Brain microvascular endothelial cell (primary cell): Measurements from ENCODE around the gene PEX14.

ENCODE experiments used
- DNase-seq: peaks from one replicate; pipeline ENCODE4 v3.0.0-alpha.2; 2020
- H3K27ac ChIP-seq: fragments of 250-450 bp; sonication (Bioruptor Pico); 2 replicates; pipeline ENCODE4 v1.5.1; 2020; ENCODE audit warnings: mild to moderate bottlenecking, moderate library complexity
- H3K27me3 ChIP-seq: fragments of 250-450 bp; sonication (Bioruptor Pico); replicated peaks from 2 replicates; pipeline ENCODE4 v1.5.1; 2020; ENCODE audit warnings: mild to moderate bottlenecking
- H3K36me3 ChIP-seq: fragments of 250-450 bp; sonication (Bioruptor Pico); replicated peaks from 2 replicates; pipeline ENCODE4 v1.5.1; 2020; ENCODE audit warnings: mild to moderate bottlenecking
- H3K4me3 ChIP-seq: 2 replicates; pipeline ENCODE4 v1.5.1; 2011; ENCODE audit warnings: low read depth, mild to moderate bottlenecking, control low read depth, low read length, moderate library complexity
- in situ Hi-C: cut with HindIII; loops from 2 replicates; pipeline ENCODE4 v1.10.0; 2017; ENCODE audit warnings: low sequenced_read_pairs, low pct_ligation_motif_present
- TF ChIP-seq, protein P1 (sequence below): IDR thresholded peaks from 2 replicates; pipeline ENCODE4 v1.5.1; 2011; ENCODE audit warnings: low read depth, mild to moderate bottlenecking, moderate library complexity, low read length, control low read depth, inconsistent platforms; ENCODE audit errors: missing control alignments

The PEX14 gene

GRCh38 chr1:10671622-10672342 is 197.0 kb downstream of the PEX14 start:
- H3K27ac ChIP-seq = no peak overlapping the region
- TF ChIP-seq, protein P1, sequence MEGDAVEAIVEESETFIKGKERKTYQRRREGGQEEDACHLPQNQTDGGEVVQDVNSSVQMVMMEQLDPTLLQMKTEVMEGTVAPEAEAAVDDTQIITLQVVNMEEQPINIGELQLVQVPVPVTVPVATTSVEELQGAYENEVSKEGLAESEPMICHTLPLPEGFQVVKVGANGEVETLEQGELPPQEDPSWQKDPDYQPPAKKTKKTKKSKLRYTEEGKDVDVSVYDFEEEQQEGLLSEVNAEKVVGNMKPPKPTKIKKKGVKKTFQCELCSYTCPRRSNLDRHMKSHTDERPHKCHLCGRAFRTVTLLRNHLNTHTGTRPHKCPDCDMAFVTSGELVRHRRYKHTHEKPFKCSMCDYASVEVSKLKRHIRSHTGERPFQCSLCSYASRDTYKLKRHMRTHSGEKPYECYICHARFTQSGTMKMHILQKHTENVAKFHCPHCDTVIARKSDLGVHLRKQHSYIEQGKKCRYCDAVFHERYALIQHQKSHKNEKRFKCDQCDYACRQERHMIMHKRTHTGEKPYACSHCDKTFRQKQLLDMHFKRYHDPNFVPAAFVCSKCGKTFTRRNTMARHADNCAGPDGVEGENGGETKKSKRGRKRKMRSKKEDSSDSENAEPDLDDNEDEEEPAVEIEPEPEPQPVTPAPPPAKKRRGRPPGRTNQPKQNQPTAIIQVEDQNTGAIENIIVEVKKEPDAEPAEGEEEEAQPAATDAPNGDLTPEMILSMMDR = no peak
- H3K36me3 ChIP-seq = no peaks in the 10 kb centered on the region
- in situ Hi-C loops = no loop called here
- no peak for DNase-seq
- H3K4me3 ChIP-seq = no peak overlapping the region
- peaks cover 10% of the 10 kb centered on the region for H3K27me3 ChIP-seq

GRCh38 chr1:10672343-10673050 is 197.7 kb downstream of the PEX14 start:
- no peak overlapping the region for H3K27ac ChIP-seq
- in situ Hi-C loops = no loop called here
- H3K27me3 ChIP-seq = peaks cover 10% of the 10 kb centered on the region
- H3K36me3 ChIP-seq = no peaks in the 10 kb centered on the region
- no peak overlapping the region for H3K4me3 ChIP-seq
- TF ChIP-seq, protein P1 = no peak
- DNase-seq = no peak

DNA sequence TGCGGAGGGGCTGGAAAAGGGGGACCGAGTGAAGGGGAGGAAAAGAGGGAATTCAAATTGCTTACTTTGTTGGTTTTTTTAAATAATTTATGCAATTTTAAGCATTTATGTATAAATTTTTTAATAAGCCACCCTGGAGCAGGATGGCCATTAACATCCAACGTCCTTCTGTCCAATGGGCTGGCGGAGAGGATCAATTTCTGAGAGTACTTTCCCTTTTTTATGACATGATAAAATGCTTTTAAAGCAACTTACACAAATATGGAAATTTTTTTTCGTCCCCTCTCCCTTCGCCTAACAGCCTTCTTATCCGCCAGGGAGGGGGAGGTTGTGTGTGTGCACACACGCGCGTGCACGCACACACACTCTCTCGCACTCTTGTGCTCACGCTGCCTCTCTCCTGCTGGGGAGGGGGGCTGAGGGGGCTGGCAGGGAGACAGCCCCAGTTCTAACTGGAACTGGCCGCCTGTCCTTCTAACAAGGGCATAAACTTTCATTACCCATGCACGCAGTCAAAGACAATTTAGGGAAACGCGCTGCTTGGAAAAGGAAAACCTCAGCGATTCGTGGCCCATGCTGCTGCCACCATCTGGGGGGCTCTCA is 198.5 kb downstream of the PEX14 start:
- peaks cover 8% of the 10 kb centered on the region for H3K27me3 ChIP-seq
- in situ Hi-C loops = no loop called here
- no peaks in the 10 kb centered on the region for H3K36me3 ChIP-seq
- no peak overlapping the region for H3K27ac ChIP-seq
- TF ChIP-seq, protein P1 = no peak
- DNase-seq = no peak
- no peak overlapping the region for H3K4me3 ChIP-seq

DNA sequence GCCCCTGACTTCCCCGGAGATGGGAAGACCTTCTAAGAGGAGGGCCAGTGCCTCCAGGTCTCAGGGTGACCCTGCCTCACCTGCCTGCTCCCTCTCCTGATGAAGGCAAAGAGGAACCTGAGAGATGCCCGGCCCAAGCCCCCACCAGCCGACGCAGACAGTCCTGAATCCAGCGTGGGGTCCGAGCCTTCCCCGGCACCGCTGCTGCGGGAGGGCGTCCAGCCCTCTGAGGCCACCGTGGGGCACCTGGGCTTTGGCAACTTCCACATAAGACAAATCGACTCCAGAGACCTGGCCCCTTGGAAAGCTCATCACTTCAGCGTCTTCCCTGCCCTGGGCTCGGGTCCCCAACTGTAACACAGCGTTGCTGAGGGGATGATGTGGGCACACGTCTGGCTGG is 199.5 kb downstream of the PEX14 start:
- in situ Hi-C loops = no loop called here
- peaks cover 7% of the 10 kb centered on the region for H3K27me3 ChIP-seq
- no peak for DNase-seq
- H3K36me3 ChIP-seq = no peaks in the 10 kb centered on the region
- H3K27ac ChIP-seq = no peak overlapping the region
- no peak overlapping the region for H3K4me3 ChIP-seq
- TF ChIP-seq, protein P1 = no peak

DNA sequence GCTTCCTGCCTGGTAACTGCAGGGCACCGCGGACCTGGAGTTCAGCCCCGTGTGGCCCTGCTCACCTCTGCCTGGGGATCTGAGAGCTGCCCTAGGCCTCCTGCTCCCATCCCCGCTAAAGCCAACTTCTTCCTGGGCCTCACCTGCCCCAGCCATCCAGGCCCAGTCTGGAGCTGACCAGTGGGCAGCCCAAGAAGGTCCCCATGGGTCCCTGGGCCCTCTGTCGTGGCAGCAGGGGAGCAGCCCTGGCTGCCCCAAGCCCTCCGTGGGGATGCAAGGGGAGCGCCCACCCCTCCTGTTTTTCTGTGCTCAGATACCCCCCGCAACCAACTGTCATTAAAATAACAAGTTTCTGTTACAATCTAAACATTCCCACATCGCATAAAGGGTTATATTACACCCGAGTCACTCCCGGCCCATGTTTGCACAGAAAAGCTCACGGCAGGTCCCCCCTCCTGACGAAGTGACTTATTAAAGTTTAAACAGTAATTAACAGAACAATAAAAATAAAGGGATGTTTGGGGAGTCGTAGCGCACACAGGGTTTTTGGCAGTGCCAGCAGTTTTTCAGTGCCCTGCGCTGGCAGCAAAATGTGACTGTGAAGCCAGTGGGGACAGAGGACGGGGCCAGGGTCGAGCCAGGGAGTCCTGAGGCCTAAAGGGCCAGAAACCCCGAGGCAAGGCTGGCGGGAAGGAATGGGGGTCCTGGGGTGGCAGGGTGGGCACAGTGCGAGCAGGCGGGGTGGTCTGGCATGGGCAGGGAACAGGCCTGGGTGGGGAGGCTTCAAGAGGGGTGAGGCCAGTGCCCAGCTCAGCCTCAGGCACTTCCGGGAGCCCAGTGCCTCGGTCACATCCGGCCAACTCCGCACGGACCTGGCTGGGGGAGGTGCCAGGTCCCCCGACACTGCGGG is 200.2 kb downstream of the PEX14 start:
- Histone ChIP-seq H3K36me3 (no peaks in the 10 kb centered on the region), H3K27ac (no peak overlapping the region), H3K27me3 (peaks cover 7% of the 10 kb centered on the region), H3K4me3 (no peak overlapping the region)
- in situ Hi-C loops = no loop called here
- TF ChIP-seq, protein P1 = no peak
- DNase-seq = no peak
